Dermis blood vessel endothelial cell (primary cell): ENCODE results near the gene PKD1. TPM values are rescaled to one million over a fixed set of nuclear protein-coding genes. Genes with fewer than 3 reads are reported as not detected.

ENCODE experiments used
- DNase-seq: peaks from one replicate; pipeline ENCODE4 v3.0.0; 2010
- total RNA-seq: library from RNA; depleted of rRNA; stranded (reverse); fragments of >200 nt; gene quantifications from 2 replicates; pipeline ENCODE4 v1.2.3, GENCODE V29; 2014

PKD1 gene
- total RNA-seq, result 55.6 and 77.1 TPM in 2 replicates

- peak; percentile 94 for DNase-seq
Observed at GRCh38 chr16:2135770-2136490, at the start of gene PKD1. Gene PKD1, minus strand, starts transcription at chr16:2135898. Its CDS starts 209 bp downstream, at chr16:2135689.

DNA sequence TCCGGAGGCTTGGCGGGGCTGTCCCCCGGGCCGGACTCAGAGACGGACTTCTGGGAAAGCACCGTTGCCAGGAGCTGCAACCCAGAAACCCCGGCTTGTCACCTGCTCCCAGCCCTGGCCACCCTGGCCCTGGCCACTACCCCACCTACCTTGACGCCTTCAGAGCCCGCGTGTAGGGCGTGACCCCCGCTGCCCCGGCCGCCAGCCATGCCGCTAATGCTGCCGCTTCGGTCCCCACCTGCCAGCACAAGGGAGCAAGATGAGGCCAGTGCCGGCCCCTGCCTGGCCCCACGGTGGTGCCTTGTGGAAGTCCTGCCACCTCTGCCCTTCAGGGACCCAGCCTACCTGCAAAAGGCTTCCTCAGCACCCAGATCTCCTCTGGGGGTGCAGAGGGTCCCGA lies 49.3 kb upstream of the PKD1 start:
- no peak for DNase-seq

- DNase-seq, result no peak
Observed at GRCh38 chr16:2184346-2184745, 48.6 kb upstream of the PKD1 start.

GRCh38 chr16:2183671-2184070 lies 48.0 kb upstream of the PKD1 start:
- no peak for DNase-seq

DNA sequence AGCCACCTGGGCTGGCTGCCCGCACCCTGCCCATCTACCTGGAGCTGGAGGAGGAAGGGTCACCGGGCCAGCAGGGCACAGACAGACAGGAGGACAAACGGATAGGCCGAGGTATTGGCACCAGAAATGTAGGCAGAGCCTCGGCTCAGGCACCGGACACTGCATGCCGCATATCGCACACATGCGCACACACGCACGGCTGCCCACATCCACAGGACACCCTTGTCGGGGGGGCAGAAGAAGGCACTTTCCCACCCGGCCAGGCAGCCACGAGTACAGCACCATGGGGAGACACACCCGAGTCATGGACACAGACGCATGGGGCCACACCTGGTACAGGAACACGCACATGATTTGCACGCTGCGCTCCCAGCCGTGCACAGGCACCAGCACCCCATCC lies 46.3 kb upstream of the PKD1 start:
- no peak for DNase-seq

- DNase-seq, result no peak
Observed at GRCh38 chr16:2180962-2181923, 45.5 kb upstream of the PKD1 start.

- DNase-seq, result no peak
Observed at GRCh38 chr16:2180461-2180860, 44.8 kb upstream of the PKD1 start.

DNA sequence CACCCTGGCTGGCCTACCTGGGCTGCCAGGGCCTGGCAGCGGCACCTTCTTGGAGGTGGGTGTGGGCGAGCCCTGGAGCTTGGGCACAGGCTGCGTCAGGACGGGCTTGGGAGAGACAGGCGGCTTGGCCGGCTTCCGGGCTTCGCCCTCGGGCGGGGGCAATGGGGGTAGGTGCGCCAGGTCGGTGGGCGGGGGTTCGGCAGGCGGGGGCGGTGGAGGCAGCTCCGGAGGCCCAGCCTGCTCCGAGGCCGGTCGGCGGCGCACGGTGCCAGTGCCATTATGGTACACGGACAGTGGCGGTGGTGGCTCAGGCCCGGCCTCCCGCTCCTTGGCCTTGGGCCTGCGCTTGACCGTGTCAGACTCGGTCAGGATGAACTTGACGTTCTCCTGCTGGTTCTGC lies 43.9 kb upstream of the PKD1 start:
- no peak for DNase-seq

GRCh38 chr16:2179107-2179501 lies 43.4 kb upstream of the PKD1 start:
- no peak for DNase-seq

GRCh38 chr16:2178321-2179106 lies 42.8 kb upstream of the PKD1 start:
- peak; percentile 74 for DNase-seq

- DNase-seq, result no peak
Observed at GRCh38 chr16:2177561-2177960, 41.9 kb upstream of the PKD1 start.

DNA sequence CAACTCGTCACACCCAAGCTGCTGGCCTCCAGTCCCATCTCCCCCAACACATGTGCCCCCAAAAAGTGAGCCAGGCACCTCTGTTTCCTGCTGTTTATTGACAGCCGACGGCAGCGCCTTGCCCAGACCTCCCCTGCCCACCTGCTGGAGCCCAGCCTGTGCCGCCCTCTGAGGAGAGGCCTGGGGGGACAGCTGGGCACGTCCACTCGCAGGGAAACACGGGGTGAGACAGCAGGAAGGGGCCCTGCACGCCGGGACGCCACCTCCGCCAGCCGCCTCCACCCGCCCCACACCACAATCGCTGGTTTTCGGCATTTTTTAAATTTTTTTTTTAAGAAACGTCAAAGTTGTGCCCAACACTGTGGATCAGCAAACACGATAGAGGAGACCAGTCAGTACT lies 41.4 kb upstream of the PKD1 start:
- DNase-seq, result no peak

DNA sequence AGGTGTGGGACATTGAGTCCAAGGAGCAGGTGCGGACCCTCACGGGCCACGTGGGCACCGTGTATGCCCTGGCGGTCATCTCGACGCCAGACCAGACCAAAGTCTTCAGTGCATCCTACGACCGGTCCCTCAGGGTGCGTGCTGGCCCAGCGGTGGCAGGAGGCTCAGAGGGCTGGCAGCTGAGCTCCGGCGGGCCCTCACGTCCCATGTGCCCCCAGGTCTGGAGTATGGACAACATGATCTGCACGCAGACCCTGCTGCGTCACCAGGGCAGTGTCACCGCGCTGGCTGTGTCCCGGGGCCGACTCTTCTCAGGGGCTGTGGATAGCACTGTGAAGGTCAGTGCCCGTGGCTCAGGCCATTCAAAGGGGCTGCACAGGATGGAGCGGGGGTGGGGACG lies 40.3 kb upstream of the PKD1 start:
- DNase-seq, result no peak

DNA sequence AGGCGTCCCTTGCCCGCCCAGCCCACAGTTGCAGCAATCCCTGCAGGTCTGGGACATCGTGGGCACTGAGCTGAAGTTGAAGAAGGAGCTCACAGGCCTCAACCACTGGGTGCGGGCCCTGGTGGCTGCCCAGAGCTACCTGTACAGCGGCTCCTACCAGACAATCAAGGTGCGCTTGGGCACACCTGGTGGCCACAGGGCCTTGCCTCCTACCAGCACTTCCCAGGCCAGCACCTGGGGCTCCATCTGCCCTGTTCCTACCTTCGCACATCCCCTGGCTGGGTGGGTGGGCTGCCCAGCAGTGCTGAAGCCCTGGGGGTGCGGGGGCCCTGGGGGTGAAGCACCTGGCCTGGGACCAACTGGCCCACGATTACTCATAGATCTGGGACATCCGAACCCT lies 39.8 kb upstream of the PKD1 start:
- no peak for DNase-seq

DNA sequence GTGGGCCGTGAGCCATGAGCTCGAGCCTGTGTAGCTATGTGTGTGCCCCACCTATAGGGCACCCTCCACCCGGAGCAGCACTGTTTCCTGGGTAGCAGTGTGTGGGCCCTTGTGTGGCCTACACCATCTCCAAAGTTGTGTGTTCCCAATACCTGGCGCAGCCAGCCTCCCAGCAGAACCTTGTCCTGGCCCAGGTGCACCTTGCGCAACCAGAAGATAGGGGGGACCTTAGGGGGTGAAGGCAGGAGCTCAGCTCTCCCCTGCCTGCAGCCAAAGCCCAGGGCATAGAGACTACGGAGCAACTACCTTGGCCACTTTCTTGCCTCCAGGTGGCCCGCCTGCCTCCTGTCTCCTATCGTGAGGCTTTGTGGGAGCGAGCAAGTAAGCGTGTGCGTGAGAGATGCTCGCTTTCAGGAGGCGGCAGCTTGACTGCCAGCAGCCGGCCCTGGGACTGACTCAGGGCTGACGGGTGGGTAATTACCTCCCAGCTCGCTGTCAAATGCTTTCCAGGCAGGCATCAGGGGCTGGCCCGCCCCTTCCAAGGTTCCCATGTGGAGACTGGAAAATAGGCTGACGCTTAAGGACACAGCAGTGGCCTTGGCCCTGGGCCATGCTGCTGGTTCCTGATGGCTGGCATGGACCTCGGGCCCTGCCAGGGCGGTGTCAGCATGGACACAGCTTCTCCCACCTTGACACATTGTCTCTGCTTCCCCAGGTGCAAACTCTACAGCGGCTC lies 38.9 kb upstream of the PKD1 start:
- DNase-seq, result no peak

DNA sequence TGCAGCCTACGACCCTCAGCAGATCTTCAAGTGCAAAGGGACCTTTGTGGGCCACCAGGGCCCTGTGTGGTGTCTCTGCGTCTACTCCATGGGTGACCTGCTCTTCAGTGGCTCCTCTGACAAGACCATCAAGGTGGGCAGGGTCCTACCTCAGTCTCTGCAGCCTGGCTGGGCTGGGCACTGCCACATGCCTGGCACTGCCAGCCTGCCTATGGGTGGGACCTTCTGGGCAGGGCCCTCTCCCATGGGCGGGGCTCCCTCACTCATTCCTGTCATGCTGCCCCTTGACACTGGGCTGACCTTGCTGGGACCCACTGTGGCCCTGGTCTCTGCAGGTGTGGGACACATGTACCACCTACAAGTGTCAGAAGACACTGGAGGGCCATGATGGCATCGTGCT lies 38.2 kb upstream of the PKD1 start:
- no peak for DNase-seq

DNA sequence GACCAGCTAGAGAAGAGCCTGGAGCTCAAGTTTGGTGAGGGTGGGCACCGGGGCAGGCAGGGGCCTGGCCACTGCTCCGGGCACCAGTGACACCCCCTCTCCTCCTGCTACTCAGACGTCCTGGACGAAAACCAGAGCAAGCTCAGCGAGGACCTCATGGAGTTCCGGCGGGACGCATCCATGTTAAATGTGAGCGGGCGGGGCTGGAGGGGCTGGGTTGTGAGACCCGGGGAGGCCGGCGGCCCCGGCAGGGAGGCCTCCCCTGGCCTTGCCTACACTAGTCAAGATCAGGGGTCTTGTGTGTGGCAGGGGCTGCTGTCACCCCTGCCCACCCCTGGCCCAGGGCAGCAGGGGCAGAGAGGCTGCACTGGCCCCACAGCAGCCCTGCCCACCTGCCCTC lies 37.7 kb upstream of the PKD1 start:
- no peak for DNase-seq

DNA sequence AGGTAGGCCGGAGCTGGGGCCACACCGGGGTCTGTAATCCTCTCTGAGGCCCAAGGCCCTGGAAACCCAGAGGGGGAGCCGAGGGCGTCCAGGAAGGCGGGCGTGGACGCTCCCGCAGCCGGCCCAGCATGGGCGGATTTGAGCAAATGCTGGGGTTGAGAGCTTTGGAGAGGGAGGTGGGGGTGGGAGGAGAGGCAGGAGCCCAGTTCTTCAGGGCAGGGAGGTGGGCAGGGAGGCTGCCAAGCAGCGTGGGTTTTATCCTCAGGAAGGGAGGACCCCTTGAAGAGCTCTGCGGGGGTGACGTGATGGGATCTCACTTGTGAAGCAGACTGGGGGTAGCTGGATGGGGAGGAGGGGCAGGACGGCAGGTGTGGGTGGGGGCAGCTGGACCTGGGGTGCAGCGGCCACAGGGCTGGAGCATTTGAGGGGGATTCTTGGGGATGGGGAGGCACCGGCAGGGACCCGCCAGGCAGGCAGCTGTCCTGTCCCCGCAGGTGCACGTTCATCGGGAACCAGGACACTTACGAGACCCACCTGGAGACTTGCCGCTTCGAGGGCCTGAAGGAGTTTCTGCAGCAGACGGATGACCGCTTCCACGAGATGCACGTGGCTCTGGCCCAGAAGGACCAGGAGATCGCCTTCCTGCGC lies 37.1 kb upstream of the PKD1 start:
- DNase-seq, result no peak

- no peak for DNase-seq
Observed at GRCh38 chr16:2171601-2172178, 36.0 kb upstream of the PKD1 start.

DNA sequence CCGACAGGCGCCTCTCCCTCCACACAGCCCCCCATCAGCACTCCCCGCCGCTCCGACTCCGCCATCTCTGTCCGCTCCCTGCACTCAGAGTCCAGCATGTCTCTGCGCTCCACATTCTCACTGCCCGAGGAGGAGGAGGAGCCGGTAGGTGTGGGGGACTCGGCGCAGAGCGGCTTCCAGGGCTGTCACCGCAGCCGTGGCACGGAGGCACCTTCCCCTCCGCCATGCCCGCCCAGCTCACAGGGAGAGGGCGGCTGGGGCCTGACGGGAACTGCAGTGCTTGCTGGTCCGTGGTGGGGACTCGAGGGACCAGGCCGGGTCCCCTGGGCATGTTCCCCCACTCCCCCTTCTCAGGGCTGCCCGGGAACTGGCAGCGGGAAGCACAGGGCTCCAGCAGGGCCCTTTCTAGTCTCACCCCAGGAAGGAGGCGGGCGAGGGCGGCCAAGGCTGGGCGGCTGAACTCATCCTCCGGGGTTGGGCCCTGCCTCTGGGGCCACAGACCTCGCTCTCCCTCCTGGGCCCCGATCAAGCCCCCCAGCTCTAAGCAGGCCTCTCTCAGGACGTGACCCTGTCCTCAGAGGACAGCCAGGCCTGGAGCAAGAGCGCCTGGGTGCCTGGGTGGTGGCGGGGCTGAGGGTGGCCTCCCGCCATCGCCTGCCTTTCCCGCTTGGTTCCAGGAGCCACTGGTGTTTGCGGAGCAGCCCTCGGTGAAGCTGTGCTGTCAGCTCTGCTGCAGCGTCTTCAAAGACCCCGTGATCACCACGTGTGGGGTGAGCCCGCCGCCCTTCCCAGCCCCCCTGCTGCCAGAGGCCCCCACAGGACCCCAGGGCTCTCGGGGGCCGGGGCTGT lies 35.1 kb upstream of the PKD1 start:
- DNase-seq, result peak; percentile 64
